PC-9 (cell line): ENCODE data around the gene RIPPLY3. TPM values are rescaled to one million over a fixed set of nuclear protein-coding genes. Genes with fewer than 3 reads are reported as not detected.

Source experiments
- Bru-seq: library from RNA; stranded (reverse); fragments of 400-500 nt; gene quantifications from one replicate; lab custom pipeline; 2021; lab: Mats Ljungman, UMichigan
- BruChase-seq, 2 experiments: library from RNA; stranded (reverse); fragments of 400-500 nt; gene quantifications; one replicate each; lab custom pipeline; 2021; lab: Mats Ljungman, UMichigan
- BruUV-seq: library from RNA; stranded (reverse); fragments of 400-500 nt; replicated peaks from 2 replicates; lab custom pipeline; 2021; lab: Mats Ljungman, UMichigan
- CTCF ChIA-PET: fragments of 300-600 bp; sonication (Branson Sonifier 250); formaldehyde crosslinking; loops from one replicate; lab custom pipeline; 2022; ENCODE audit warnings: antibody characterized with exemption; lab: Charles Lee
- POLR2A ChIA-PET: fragments of 300-600 bp; sonication (Branson Sonifier 250); formaldehyde crosslinking; loops from one replicate; lab custom pipeline; 2022; ENCODE audit warnings: antibody characterized with exemption; ENCODE audit not compliant: unreplicated experiment; lab: Charles Lee
- DNase-seq, 2 experiments: peaks; one replicate each; pipeline versions ENCODE4 v3.0.0 to v3.0.0-alpha.2; 2015 to 2022; ENCODE audit warnings: mixed read lengths in 1 of 2
- H2AFZ ChIP-seq: fragments of 200-600 bp; sonication (generic); 2 replicates; pipeline ENCODE4 v1.8.1; 2017; ENCODE audit warnings: antibody characterized with exemption
- H3F3A ChIP-seq: fragments of 200-600 bp; sonication (generic); 2 replicates; pipeline ENCODE4 v1.8.1; 2017; ENCODE audit warnings: antibody characterized with exemption, mild to moderate bottlenecking, low read depth; ENCODE audit not compliant: insufficient read depth
- H3K27ac ChIP-seq: fragments of 200-600 bp; sonication (generic); 2 replicates; pipeline ENCODE4 v1.6.1; 2016; ENCODE audit warnings: mixed run types
- H3K27me3 ChIP-seq: fragments of 200-600 bp; sonication (generic); 2 replicates; pipeline ENCODE4 v1.6.1; 2016; ENCODE audit warnings: low read depth, mixed run types; ENCODE audit not compliant: insufficient read depth
- H3K36me3 ChIP-seq: fragments of 200-600 bp; sonication (generic); 2 replicates; pipeline ENCODE4 v1.6.1; 2016; ENCODE audit warnings: low read depth, mixed run types
- H3K4me1 ChIP-seq: fragments of 200-600 bp; sonication (generic); replicated peaks from 2 replicates; pipeline ENCODE4 v1.6.1; 2016; ENCODE audit warnings: mixed run types; ENCODE audit not compliant: insufficient read depth
- H3K4me2 ChIP-seq: fragments of 200-600 bp; sonication (generic); 2 replicates; pipeline ENCODE4 v1.6.1; 2017; ENCODE audit warnings: mixed run types
- H3K4me3 ChIP-seq: fragments of 200-600 bp; sonication (generic); 2 replicates; pipeline ENCODE4 v1.6.1; 2016; ENCODE audit warnings: mixed run types
- H3K79me2 ChIP-seq: fragments of 200-600 bp; sonication (generic); 2 replicates; pipeline ENCODE4 v1.6.1; 2017; ENCODE audit warnings: low read depth, mixed run types
- H3K9me2 ChIP-seq: fragments of 200-600 bp; sonication (generic); 2 replicates; pipeline ENCODE4 v1.8.1; 2017; ENCODE audit warnings: mild to moderate bottlenecking; ENCODE audit not compliant: insufficient read depth
- H3K9me3 ChIP-seq: fragments of 200-600 bp; sonication (generic); 2 replicates; pipeline ENCODE4 v1.8.1; 2016; ENCODE audit warnings: low read depth; ENCODE audit not compliant: insufficient read depth
- H4K20me1 ChIP-seq: fragments of 200-600 bp; sonication (generic); 2 replicates; pipeline ENCODE4 v1.8.1; 2017; ENCODE audit not compliant: insufficient read depth
- EZH2 ChIP-seq: fragments of 200-600 bp; sonication (generic); IDR thresholded peaks from 2 replicates; pipeline ENCODE4 v1.8.0; 2017; ENCODE audit warnings: antibody characterized with exemption, low read depth
- intact Hi-C: fragments of 100-400 bp; cut with micrococcal nuclease; formaldehyde crosslinking; loops from one replicate; pipeline ENCODE4 v1.10.0; 2022; ENCODE audit not compliant: unreplicated experiment
- long read RNA-seq: library from polyadenylated mRNA; stranded (forward); transcript quantifications from one replicate; pipeline ENCODE4 v2.0.0, GENCODE V29; 2022
- total RNA-seq: library from RNA; stranded (reverse); gene quantifications from 2 replicates; pipeline ENCODE4 v1.2.3, GENCODE V29; 2021
- TF ChIP-seq, protein P1 (sequence below): fragments of 200-600 bp; sonication (generic); conservative IDR thresholded peaks from 2 replicates; pipeline ENCODE4 v1.6.1; 2017; ENCODE audit warnings: mixed run types, antibody characterized with exemption, mild to moderate bottlenecking, moderate library complexity

Gene RIPPLY3
- total RNA-seq (0.17 TPM in 1 of 2 replicates, not detected in the other), Bru-seq, nascent RNA (percentile 9 among the genes with signal in this experiment), BruChase-seq, experiment 1, labeled RNA remaining after a 2-hour chase (percentile 12 among the genes with signal in this experiment), BruChase-seq, experiment 2, labeled RNA remaining after a 6-hour chase (percentile 15 among the genes with signal in this experiment)
- long read RNA-seq, partial matches to known transcripts = 0 of 1 reads
- long read RNA-seq, other reads (novel, unspliced or antisense) = 0 of 1 reads

- no peak within 1 kb of the TSS for H2AFZ ChIP-seq
- DNase-seq = no peak
Measured at GRCh38 chr21:37006486-37007291, at the start of gene RIPPLY3. RIPPLY3 (plus strand) TSS chr21:37006702; CDS start chr21:37006773, 71 bp downstream.

GRCh38 chr21:36959020-36959835 lies 47.3 kb upstream of the RIPPLY3 start:
- no peak for DNase-seq
- H2AFZ ChIP-seq = no peak overlapping the region
- H3K27me3 ChIP-seq = no peaks in the 10 kb centered on the region
- H3K9me3 ChIP-seq = no peaks in the 10 kb centered on the region
- H3K4me1 ChIP-seq = 0 out of 2 replicates have a peak, but pooled peaks cover under 1% of the 10 kb centered on the region
- peaks cover 5% of the 10 kb centered on the region; the same call in 1 of the 2 replicates for H3K79me2 ChIP-seq
- no peak for TF ChIP-seq EZH2
- TF ChIP-seq, protein P1, sequence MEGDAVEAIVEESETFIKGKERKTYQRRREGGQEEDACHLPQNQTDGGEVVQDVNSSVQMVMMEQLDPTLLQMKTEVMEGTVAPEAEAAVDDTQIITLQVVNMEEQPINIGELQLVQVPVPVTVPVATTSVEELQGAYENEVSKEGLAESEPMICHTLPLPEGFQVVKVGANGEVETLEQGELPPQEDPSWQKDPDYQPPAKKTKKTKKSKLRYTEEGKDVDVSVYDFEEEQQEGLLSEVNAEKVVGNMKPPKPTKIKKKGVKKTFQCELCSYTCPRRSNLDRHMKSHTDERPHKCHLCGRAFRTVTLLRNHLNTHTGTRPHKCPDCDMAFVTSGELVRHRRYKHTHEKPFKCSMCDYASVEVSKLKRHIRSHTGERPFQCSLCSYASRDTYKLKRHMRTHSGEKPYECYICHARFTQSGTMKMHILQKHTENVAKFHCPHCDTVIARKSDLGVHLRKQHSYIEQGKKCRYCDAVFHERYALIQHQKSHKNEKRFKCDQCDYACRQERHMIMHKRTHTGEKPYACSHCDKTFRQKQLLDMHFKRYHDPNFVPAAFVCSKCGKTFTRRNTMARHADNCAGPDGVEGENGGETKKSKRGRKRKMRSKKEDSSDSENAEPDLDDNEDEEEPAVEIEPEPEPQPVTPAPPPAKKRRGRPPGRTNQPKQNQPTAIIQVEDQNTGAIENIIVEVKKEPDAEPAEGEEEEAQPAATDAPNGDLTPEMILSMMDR = no peak
- POLR2A ChIA-PET = no interaction called here
- H3K4me3 ChIP-seq = no peak overlapping the region
- intact Hi-C loops = no loop called here
- no peaks in the 10 kb centered on the region for H3F3A ChIP-seq
- no peak overlapping the region for H3K4me2 ChIP-seq
- no peaks in the 10 kb centered on the region for H4K20me1 ChIP-seq
- H3K9me2 ChIP-seq = no peaks in the 10 kb centered on the region
- no peak overlapping the region for H3K27ac ChIP-seq
- BruUV-seq = no TSS peak
- no peaks in the 10 kb centered on the region for H3K36me3 ChIP-seq
- CTCF ChIA-PET = no interaction called here

More at GRCh38 chr21:37006486-37007291, at the start of gene RIPPLY3:
- ChIA-PET POLR2A (interaction anchor here (0.6 kb wide), 1 partner anchor 51 kb away, joined by 3 read pairs; no protein-coding TSS in a partner anchor), CTCF (no interaction called here)
- no peaks in the 10 kb centered on the region for H3K4me1 ChIP-seq
- H4K20me1 ChIP-seq = no peaks in the 10 kb centered on the region
- no peak for TF ChIP-seq EZH2
- TF ChIP-seq, protein P1 = no peak
- intact Hi-C loops = no loop called here
- no peaks in the 10 kb centered on the region for H3K27me3 ChIP-seq
- no peaks in the 10 kb centered on the region for H3K9me3 ChIP-seq
- no peaks in the 10 kb centered on the region for H3K79me2 ChIP-seq
- BruUV-seq = no TSS peak
- no peak within 1 kb of the TSS for H3K27ac ChIP-seq
- no peak within 1 kb of the TSS for H3K4me3 ChIP-seq
- H3K4me2 ChIP-seq = no peak within 1 kb of the TSS
- H3F3A ChIP-seq = no peaks in the 10 kb centered on the region
- H3K9me2 ChIP-seq = no peaks in the 10 kb centered on the region
- H3K36me3 ChIP-seq = no peaks in the 10 kb centered on the region
